Choroid plexus epithelial cell (primary cell): ENCODE data around the gene MGLL.

Experiments
- DNase-seq: peaks from one replicate; pipeline ENCODE4 v3.0.0-alpha.2; 2010; ENCODE audit warnings: low read depth
- H3K4me3 ChIP-seq: 2 replicates; pipeline ENCODE4 v1.5.1; 2011; ENCODE audit warnings: low read depth, mild to moderate bottlenecking, control low read depth, low read length, moderate library complexity
- CTCF ChIP-seq: conservative IDR thresholded peaks from 2 replicates; pipeline ENCODE4 v1.5.1; 2011; ENCODE audit warnings: low read depth, mild to moderate bottlenecking, control low read depth, inconsistent platforms, low read length, moderate library complexity

Gene MGLL

GRCh38 chr3:127805026-127805753 is 17.1 kb downstream of the MGLL start:
- TF ChIP-seq CTCF: no peak
- no peak overlapping the region for H3K4me3 ChIP-seq

GRCh38 chr3:127804141-127804540 is 18.2 kb downstream of the MGLL start:
- DNase-seq: no peak
- H3K4me3 ChIP-seq: no peak overlapping the region
- TF ChIP-seq CTCF: no peak

More at GRCh38 chr3:127805026-127805753, 17.1 kb downstream of the MGLL start:
- peak; percentile 30 for DNase-seq

- no peak for TF ChIP-seq CTCF
- H3K4me3 ChIP-seq: no peak overlapping the region
- peak; percentile 88 for DNase-seq
Measured at GRCh38 chr3:127803619-127804018, 18.7 kb downstream of the MGLL start.

GRCh38 chr3:127802606-127803005 is 19.7 kb downstream of the MGLL start:
- no peak for DNase-seq
- no peak overlapping the region for H3K4me3 ChIP-seq
- TF ChIP-seq CTCF: no peak

GRCh38 chr3:127801731-127802313 is 20.5 kb downstream of the MGLL start:
- DNase-seq: no peak
- no peak for TF ChIP-seq CTCF
- H3K4me3 ChIP-seq: no peak overlapping the region

GRCh38 chr3:127800508-127800907 is 21.8 kb downstream of the MGLL start:
- no peak for TF ChIP-seq CTCF
- peak; percentile 75 for DNase-seq
- H3K4me3 ChIP-seq: no peak overlapping the region
